RPMI7951 (cell line): Measurements from ENCODE around the gene KCNK6. TPM values are rescaled to one million over a fixed set of nuclear protein-coding genes. Genes with fewer than 3 reads are reported as not detected.
"Not testable (repeated sequence)": the region's sequence is repeated elsewhere in the genome, so short reads cannot be mapped to it uniquely, and the experiment has no call there.

Source experiments
- DNase-seq: peaks from one replicate; pipeline ENCODE4 v3.0.0-alpha.2; 2012; ENCODE audit warnings: low read depth
- total RNA-seq: library from RNA; depleted of rRNA; stranded (reverse); fragments of >200 nt; shearing (Covaris generic); gene quantifications from 2 replicates; pipeline ENCODE4 v1.2.3, GENCODE V29; 2014; rRNA removed

Gene KCNK6
- total RNA-seq, 1 experiment from 2014 or later = 0.12 TPM

DNA sequence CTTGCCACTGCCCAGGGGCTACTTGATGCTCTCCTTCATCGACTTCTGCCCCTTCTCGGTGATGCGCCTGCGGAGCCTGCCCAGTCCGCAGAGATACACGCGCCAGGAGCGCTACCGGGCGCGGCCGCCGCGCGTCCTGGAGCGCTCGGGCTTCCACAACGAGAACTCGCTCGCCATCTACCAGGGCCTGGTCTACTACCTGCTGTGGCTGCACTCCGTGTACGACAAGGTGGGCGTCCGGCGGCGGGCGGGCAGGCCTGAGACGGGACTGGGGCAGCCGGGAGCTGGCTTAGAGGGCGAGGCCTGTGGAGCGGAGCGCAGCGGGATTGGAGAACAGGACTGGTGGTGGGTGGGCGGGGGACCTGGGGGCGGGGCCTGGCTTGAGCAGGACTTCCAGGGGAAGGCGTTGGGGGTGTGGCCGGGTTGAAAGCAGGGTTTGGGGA is 42.0 kb downstream of the KCNK6 start:
- DNase-seq = peak; percentile 74

DNA sequence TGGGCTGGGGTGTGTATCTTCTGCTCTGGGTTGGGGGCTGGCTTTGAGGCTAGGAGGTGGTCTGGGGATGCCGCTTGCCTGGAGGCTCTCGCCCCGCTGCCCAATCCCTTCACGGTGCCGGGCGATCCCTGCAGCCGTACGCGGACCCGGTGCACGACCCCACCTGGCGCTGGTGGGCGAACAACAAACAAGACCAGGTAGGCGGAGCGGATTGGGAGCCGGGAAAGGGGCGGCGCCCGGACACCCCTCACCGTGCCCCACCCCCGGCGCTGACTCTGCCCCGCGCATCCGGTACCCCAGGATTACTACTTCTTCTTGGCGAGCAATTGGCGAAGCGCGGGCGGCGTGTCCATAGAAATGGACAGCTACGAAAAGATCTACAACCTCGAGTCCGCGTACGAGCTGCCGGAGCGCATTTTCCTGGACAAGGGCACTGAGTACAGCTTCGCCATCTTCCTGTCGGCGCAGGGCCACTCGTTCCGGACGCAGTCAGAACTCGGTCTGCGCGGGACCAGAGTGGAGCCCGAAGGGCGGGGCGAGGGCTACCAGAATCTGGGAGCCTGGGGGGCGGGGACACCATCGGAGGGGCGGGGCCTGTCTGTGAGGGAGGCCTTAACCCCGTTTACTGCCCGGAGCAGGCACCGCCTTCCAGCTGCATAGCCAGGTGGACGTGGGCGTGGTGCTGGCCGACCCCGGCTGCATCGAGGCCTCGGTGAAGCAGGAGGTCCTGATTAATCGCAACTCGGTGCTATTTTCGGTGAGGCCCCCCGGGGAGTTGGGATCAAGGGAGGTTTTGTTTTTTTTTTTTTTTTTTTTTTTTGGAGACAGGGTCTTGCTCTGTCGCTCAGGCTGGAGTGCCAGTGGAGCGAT is 42.7 kb downstream of the KCNK6 start:
- peak; percentile 77 for DNase-seq

DNA sequence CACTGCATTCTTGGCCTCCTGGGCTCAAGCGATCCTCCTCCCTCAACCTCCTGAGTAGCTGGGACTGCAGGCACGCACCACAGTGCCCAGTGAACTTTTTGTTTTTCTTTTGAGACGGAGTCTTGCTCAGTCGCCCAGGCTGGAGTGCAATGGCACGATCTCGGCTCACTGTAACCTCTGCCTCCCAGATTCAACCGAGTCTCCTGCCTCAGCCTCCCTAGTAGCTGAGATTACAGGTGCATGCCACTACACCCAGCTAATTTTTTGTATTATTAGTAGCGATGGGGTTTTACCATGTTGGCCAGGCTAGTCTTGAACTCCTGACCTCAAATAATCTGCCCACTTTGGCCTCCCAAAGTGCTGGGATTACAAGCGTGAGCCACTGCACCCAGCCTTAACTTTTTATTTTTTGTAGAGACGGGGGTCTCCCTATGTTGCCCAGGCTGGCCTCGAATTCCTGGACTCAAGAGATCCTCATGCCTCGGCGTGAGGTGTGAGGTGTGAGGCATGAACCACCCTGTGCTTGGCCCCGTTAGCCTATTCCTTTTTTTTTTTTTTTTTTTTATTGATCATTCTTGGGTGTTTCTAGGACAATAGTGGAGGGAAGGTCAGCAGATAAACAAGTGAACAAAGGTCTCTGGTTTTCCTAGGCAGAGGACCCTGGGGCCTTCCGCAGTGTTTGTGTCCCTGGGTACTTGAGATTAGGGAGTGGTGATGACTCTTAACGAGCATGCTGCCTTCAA is 43.5 kb downstream of the KCNK6 start:
- not testable (repeated sequence) for DNase-seq

DNA sequence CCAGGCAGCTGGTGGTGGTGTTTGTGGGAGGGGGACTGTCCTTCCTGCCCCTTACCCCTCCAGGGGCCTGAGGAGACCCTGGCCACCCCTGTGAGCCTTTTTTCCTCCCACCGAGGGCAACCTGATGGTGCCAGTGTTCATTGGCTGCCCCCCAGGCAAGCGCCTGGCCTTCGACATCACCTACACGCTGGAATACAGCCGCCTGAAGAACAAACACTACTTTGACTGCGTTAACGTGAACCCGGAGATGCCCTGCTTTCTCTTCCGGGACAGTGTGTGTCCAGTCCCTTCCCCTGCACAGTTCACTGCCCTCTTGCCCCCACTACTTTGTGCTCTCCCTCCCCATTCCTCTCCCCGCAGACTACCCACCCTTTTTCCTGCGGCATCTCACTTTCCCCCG is 47.4 kb downstream of the KCNK6 start:
- no peak for DNase-seq

DNA sequence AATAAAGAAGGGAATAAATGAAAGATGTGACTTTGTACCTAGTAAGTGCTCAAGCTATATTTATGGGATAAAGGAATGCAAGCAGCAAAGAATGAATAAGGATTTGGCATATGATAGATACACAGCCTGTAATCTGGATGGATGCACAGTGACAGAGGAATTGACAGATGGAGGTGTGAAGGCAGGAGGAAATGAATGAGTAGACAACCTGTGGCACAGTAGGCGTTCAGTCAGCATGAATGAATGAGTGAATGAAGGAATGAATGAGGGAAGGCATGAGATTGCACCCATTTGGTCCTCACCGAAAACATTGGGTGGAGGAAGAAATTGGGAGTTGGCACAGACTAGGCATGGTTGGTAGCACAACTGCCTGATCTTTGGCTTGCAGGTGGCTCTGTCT is 49.9 kb downstream of the KCNK6 start:
- DNase-seq = no peak

DNA sequence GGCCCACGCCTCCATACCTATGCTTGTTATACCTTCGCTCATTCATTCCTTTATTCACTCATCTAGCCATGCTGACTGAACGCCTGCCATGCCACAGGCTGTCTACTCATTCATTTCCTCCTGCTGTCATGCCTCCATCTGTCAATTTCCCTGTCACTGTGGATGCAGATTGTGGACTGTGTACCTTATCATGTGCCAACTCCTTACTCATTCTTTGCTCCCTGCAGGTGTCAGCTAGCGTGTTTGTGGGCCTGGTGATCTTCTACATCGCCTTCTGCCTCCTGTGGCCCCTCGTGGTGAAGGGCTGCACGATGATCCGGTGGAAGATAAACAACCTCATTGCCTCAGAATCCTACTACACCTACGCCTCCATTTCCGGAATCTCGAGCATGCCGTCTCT is 50.7 kb downstream of the KCNK6 start:
- no peak for DNase-seq

DNA sequence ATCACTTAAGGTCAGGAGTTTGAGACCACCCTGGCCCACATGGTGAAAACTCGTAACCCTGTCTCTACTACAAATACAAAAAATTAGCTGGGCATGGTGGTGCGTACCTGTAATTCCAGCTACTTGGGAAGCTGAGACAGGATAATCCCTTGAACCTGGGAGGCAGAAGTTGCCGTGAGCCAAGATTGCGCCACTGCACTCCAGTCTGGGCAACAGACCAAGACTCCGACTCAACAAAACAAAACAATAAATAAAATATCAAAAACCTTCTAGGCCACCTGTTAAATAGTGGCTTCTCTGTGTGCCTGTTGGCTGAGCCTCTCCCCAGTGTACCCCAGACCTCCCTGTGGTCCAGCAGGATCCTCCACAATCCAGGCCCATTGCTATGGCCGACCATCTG is 51.4 kb downstream of the KCNK6 start:
- no peak for DNase-seq

DNA sequence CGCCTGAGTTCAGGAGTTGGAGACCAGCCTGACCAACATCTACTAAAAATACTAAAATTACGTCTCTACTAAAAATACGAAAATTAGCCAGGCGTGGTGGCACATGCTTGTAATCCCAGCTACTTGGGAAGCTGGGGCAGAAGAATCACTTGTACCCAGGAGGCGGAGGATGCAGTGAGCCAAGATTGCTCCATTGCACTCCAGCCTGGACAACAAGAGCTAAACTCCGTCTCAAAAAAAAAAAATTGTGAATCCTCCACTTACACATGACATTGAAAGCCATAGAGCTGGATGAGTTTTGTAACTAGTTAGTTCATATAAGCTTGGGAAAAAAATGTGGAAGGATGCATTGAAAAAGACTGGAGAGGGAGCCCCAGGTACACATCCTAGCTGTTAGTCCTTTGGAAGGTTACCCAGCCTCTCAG is 54.3 kb downstream of the KCNK6 start:
- DNase-seq = no peak

DNA sequence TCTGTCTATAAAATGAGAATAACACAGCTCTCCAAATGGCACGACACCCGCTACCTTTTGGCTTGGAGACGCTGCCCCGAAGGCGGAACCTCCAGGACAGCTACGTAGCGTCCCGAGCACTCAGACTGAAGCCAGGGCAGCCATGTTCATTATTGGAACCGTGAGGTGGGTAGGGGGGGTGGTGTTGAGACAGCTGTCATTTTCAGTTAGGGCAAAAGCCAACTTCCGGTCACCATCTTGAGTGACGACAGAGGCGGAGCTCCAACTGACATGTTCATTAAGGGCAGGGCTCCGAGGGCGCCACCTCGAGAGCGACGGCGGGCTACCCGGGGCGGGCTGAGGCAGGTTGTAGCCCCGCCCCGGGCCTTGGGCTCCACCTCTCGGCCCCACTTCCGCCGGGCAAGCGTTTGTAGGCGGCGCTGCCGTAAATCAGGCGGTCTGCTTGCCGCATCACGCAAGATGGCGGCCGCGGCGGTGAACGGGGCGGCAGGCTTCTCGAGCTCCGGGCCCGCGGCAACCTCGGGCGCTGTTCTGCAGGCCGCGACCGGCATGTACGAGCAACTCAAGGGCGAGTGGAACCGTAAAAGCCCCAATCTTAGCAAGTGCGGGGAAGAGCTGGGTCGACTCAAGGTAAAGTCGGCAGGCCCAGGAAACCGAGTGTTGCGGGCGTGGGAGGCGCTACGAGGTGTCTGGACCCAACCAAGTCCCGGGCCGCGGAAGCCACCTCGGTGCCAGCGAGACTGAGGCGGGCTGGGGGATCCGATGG is 54.9 kb downstream of the KCNK6 start, which contains the start of gene PSMD8:
Gene PSMD8, plus strand, starts transcription at position 240 of the 766 bp plus-strand sequence. Its CDS starts 31 bp downstream, at position 271.
- DNase-seq = peak; percentile 99

DNA sequence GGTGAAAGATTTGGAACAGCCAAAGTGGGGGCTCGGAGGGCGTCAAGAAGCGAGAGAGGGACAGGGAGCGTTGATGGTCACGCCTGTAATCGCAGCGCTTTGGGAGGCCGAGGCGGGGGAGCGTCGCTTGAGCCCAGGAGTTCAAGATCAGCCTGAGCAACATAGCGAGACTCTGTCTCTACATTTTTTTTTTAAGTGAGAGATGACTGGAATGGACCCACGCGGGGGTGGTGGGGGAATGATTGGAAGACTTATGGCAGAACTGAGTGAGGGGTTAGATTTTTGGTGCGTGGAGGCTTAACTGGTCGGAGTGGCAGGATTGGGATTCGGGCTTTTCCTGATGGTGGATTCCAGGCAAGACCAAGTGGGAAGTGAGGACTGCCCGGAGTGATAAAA is 55.5 kb downstream of the KCNK6 start:
- DNase-seq = no peak

DNA sequence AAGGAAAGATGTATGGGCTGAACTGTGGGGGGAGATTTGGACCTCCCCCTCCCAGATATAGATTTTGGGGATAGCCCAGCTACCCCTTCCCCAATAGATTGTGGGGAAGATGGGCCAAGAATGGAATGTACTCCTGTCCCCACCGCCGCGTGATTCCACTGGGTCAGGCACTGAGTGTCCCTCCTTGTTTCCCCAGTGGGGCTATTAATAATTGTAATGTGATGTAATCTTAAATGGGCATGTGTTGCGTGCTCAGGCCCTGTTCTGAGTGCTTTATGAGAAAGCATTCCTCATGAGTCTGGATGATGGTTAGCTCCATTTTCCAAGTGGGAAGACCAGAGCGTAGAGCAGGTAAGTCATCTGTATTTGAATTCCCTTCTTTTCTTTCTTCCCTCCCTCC is 56.1 kb downstream of the KCNK6 start:
- no peak for DNase-seq

DNA sequence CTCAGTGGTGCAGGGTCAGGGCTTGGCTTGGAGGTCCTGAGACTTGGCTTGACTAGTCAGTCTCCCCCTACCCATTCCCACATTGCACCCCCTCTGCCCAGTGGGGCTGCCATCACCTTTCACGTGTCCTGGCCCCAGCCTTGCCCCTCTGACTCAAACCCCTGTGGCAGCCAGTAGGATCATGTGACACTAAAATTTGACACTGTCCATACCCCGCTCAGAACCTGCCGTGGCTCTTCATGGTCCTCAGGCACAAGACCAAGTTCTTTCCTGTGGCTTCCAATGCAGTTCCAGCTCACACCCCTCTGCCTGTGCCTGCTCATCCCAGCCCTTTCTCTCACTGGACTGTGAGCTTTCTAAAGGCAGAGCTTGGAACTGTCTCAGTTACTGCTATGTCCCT is 56.9 kb downstream of the KCNK6 start:
- no peak for DNase-seq

DNA sequence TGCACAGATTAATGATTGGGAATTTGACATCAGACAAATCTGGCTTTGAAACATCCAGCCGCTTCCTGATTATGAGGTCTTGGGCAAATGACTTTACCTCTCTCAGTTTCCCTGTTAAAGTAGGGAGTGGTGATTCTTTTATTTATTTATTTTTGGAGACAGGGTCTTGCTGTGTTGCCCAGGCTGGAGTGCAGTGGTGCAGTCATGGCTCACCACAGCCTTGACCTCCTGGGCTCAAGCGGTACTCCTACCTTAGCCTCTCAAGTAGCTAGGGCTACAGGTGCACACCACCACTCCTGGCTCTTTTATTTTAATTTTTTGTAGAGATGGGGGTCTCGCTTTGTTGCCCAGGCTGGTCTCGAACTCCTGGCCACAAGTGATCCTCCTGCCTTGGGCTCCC is 57.4 kb downstream of the KCNK6 start:
- no peak for DNase-seq

DNA sequence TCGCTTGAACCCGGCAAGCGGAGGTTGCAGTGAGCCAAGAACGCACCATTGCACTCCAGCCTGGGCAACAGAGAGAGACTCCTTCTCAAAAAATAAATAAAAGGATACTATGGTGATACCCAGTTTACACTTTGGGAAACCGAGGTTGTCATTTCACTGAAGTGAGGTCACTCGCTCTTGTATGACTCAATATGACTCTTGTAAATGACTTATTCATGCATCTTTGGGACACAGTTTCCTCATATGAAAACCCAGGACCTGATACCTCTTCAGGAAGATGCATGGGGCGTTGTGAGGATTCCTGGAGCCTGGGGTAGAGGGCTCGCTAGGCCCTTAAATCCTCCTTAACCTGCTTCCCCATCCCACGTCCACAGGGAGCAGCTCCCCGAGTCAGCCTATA is 59.2 kb downstream of the KCNK6 start:
- DNase-seq = no peak

DNA sequence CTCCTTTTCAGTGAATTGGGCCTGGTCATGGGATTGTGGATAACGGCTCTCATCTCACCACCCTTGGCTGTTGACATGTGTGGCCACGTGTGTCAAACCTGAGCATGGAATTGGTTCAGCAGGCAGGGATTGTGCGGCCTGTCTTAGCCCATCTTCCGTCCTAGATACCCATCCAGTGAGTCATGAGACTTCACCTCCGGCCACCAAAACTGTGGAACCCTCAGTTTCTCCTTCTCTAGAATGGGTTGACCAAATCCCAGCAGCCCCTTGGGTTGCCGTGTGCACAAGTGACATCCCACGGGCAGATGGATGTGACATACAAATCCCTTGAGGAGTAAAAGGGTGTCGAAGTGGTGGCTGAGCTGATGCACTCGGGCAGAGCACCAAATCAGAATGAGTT is 61.5 kb downstream of the KCNK6 start:
- no peak for DNase-seq

Other genes starting within 250 kb of the KCNK6 start
- 1.7 and 3.0 TPM in 2 replicates for gene DPF1, start 95.6 kb upstream of the KCNK6 start, total RNA-seq
- gene PPP1R14A, start 63.5 kb upstream of the KCNK6 start, total RNA-seq = not detected in 2 replicates
- 0.48 TPM in 1 of 2 replicates, not detected in the other for gene SPINT2, start 55.3 kb upstream of the KCNK6 start, total RNA-seq
- gene C19orf33, start 15.6 kb upstream of the KCNK6 start, total RNA-seq = not detected in 2 replicates
- gene YIF1B, start 3.9 kb upstream of the KCNK6 start, total RNA-seq = 80.1 and 106 TPM in 2 replicates
- gene CATSPERG, start 16.0 kb downstream of the KCNK6 start, total RNA-seq = 0.10 TPM in 1 of 2 replicates, not detected in the other
- gene PSMD8, start 54.7 kb downstream of the KCNK6 start, total RNA-seq = 478 and 533 TPM in 2 replicates
- 0.36 TPM in 1 of 2 replicates, not detected in the other for gene GGN, start 68.2 kb downstream of the KCNK6 start, total RNA-seq
- gene SPRED3, start 68.9 kb downstream of the KCNK6 start, total RNA-seq = 0.72 and 0.78 TPM in 2 replicates
- 8.7 and 14.6 TPM in 2 replicates for gene FAM98C, start 83.2 kb downstream of the KCNK6 start, total RNA-seq
- not detected in 2 replicates for gene RASGRP4, start 106.4 kb downstream of the KCNK6 start, total RNA-seq
- under 0.01 TPM in 1 of 2 replicates, not detected in the other for gene RYR1, start 113.8 kb downstream of the KCNK6 start, total RNA-seq